Stomach (tissue), 9 donors: ENCODE data around the gene CCDC78. TPM values are rescaled to one million over a fixed set of nuclear protein-coding genes. Genes with fewer than 3 reads are reported as not detected.

Experiments used
- DNase-seq, 2 donors: peaks; one replicate each; pipeline versions ENCODE4 v3.0.0 to v3.0.0-alpha.2; 2013 to 2019
- H3K27ac ChIP-seq, 5 donors: fragments of 200-600 bp in 4 of 5; sonication (generic) in 4 of 5; one replicate each; pipeline ENCODE4 v1.5.1; 2013 to 2019; ENCODE audit warnings: mild to moderate bottlenecking in 1 of 5, moderate library complexity in 1 of 5
- H3K27me3 ChIP-seq, 3 donors: fragments of 200-600 bp; sonication (generic); one replicate each; pipeline ENCODE4 v1.5.1; 2017 to 2019; ENCODE audit warnings: mixed run types in 1 of 3
- H3K36me3 ChIP-seq, 4 donors: fragments of 200-600 bp; sonication (generic); 1 replicate in 3 of 4; 2 replicates in 1 of 4; pipeline ENCODE4 v1.5.1; 2016 to 2019
- H3K4me1 ChIP-seq, 4 donors: fragments of 200-600 bp; sonication (generic); one replicate each; pipeline ENCODE4 v1.5.1; 2016 to 2019
- H3K4me3 ChIP-seq, 4 donors: fragments of 200-600 bp; sonication (generic) in 3 of 4; one replicate each; pipeline ENCODE4 v1.5.1; 2016 to 2019; ENCODE audit warnings: mild to moderate bottlenecking in 1 of 4
- H3K9me3 ChIP-seq, 4 donors: fragments of 200-600 bp; sonication (generic); one replicate each; pipeline ENCODE4 v1.5.1; 2016 to 2019
- CTCF ChIP-seq, 7 experiments: fragments of 450-650 bp in 4 of 7; fragments of 200-600 bp in 3 of 7; sonication (generic) in 3 of 7; IDR thresholded peaks; one replicate each; pipeline ENCODE4 v1.5.1; 2016 to 2019; ENCODE audit warnings: antibody characterized with exemption in 7 of 7, control low read depth in 2 of 7, mild to moderate bottlenecking in 1 of 7
- EP300 ChIP-seq: sonication (generic); formaldehyde crosslinking; IDR thresholded peaks from one replicate; pipeline ENCODE4 v1.6.1; 2017; ENCODE audit warnings: antibody characterized with exemption
- POLR2A ChIP-seq, 4 donors: fragments of 450-650 bp; IDR thresholded peaks; one replicate each; pipeline ENCODE4 v1.6.1; 2016; ENCODE audit warnings: antibody characterized with exemption in 4 of 4, control low read depth in 2 of 4, mild to moderate bottlenecking in 1 of 4, moderate library complexity in 1 of 4
- POLR2AphosphoS5 ChIP-seq, 3 donors: sonication (generic); formaldehyde crosslinking; IDR thresholded peaks; one replicate each; pipeline ENCODE4 v1.6.1; 2016; ENCODE audit warnings: antibody characterized with exemption in 3 of 3
- WGBS, 5 donors: extraction: QIAGEN DNeasy Blood & Tissue Kit in 3 of 5; methylation state at CpG; one replicate each; pipeline versions ENCODE4 v1.1.5 to v1.1.7; 2013 to 2018; 5-methylcytosine and 5-hydroxymethylcytosine counted together
- intact Hi-C: fragments of 100-400 bp; cut with DNase I; formaldehyde crosslinking; loops from one replicate; pipeline ENCODE4 v1.15.1; 2023; ENCODE audit warnings: low total_unique reads
- polyA plus RNA-seq, 3 donors: library from polyadenylated mRNA; stranded (reverse); fragments of 200-250 nt; gene quantifications; one replicate each; pipeline ENCODE4 v1.2.3, GENCODE V29; 2013
- total RNA-seq, 5 donors: library from RNA; depleted of rRNA; stranded (reverse); fragments of >200 nt; gene quantifications; one replicate each; pipeline versions ENCODE4 v1.1.0 to v1.2.3, GENCODE V29; 2014 to 2016
- donor health status: healthy with polysubstance abuse.
- donor health status: Bipolar disorder and iron deficiency.
- donor health status: healthy.

Gene CCDC78
- total and polyA plus RNA-seq, 8 donors: 1.3 to 14.3 (median 1.5) TPM; not detected in 4

GRCh38 chr16:751152-752006, 25.1 kb upstream of the CCDC78 start:
- no peaks in the 10 kb centered on the region for H3K9me3 ChIP-seq
- peaks cover 0 to 14% (median 0%) of the 10 kb centered on the region in 4 donors for H3K4me1 ChIP-seq
- no peak overlapping the region for H3K4me3 ChIP-seq
- 30 to 60% (median 39%) methylated on average over 29 to 39 of the region's 39 CpGs for whole genome bisulfite sequencing, 5 donors
- DNase-seq: peak in 1 of 2 donors; percentile 51
- H3K36me3 ChIP-seq: no peaks in the 10 kb centered on the region
- no peak for TF ChIP-seq POLR2AphosphoS5 (IDR thresholded peaks at IDR 0.05)
- no peak for TF ChIP-seq POLR2A (IDR thresholded peaks at IDR 0.05)
- TF ChIP-seq CTCF (IDR thresholded peaks at IDR 0.05): no peak
- no peak for TF ChIP-seq EP300
- H3K27ac ChIP-seq: no peak overlapping the region
- peaks cover 0 to 47% (median 0%) of the 10 kb centered on the region in 3 donors for H3K27me3 ChIP-seq
- intact Hi-C loops: no loop called here

GRCh38 chr16:750485-750884, 24.2 kb upstream of the CCDC78 start:
- WGBS, 5 donors: 55 to 71% (median 67%) methylated on average over 9 of the region's 9 CpGs

GRCh38 chr16:749010-749409, 22.8 kb upstream of the CCDC78 start:
- Histone ChIP-seq H3K36me3 (no peaks in the 10 kb centered on the region), H3K27ac (no peak overlapping the region), H3K27me3 (peaks cover 0 to 46% (median 0%) of the 10 kb centered on the region in 3 donors), H3K9me3 (no peaks in the 10 kb centered on the region), H3K4me1 (peaks cover 0 to 14% (median 0%) of the 10 kb centered on the region in 4 donors), H3K4me3 (no peak overlapping the region)
- no peak for DNase-seq
- WGBS, 5 donors: 73 to 96% (median 88%) methylated on average over 6 of the region's 6 CpGs
- intact Hi-C loops: no loop called here
- no peak for TF ChIP-seq POLR2AphosphoS5 (IDR thresholded peaks at IDR 0.05)
- TF ChIP-seq CTCF (IDR thresholded peaks at IDR 0.05): no peak
- TF ChIP-seq POLR2A (IDR thresholded peaks at IDR 0.05): no peak
- TF ChIP-seq EP300: no peak

More at GRCh38 chr16:750485-750884, 24.2 kb upstream of the CCDC78 start:
- Histone ChIP-seq H3K4me1 (peaks cover 0 to 14% (median 0%) of the 10 kb centered on the region in 4 donors), H3K36me3 (no peaks in the 10 kb centered on the region), H3K27me3 (peaks cover 0 to 47% (median 0%) of the 10 kb centered on the region in 3 donors), H3K27ac (no peak overlapping the region), H3K4me3 (no peak overlapping the region), H3K9me3 (no peaks in the 10 kb centered on the region)
- intact Hi-C loops: no loop called here
- DNase-seq: peak in 1 of 2 donors; percentile 63
- no peak for TF ChIP-seq CTCF (IDR thresholded peaks at IDR 0.05)
- no peak for TF ChIP-seq EP300
- no peak for TF ChIP-seq POLR2AphosphoS5 (IDR thresholded peaks at IDR 0.05)
- no peak for TF ChIP-seq POLR2A (IDR thresholded peaks at IDR 0.05)

- no peak overlapping the region for H3K27ac ChIP-seq
- no peak for DNase-seq
- peaks cover 0 to 44% (median 0%) of the 10 kb centered on the region in 3 donors for H3K27me3 ChIP-seq
- intact Hi-C loops: no loop called here
- H3K9me3 ChIP-seq: no peaks in the 10 kb centered on the region
- whole genome bisulfite sequencing, 5 donors: 80 to 89% (median 81%) methylated on average over 26 to 39 of the region's 39 CpGs
- peaks cover 0 to 14% (median 0%) of the 10 kb centered on the region in 4 donors for H3K4me1 ChIP-seq
- no peak for TF ChIP-seq EP300
- TF ChIP-seq POLR2AphosphoS5 (IDR thresholded peaks at IDR 0.05): no peak
- no peak for TF ChIP-seq CTCF (IDR thresholded peaks at IDR 0.05)
- no peak for TF ChIP-seq POLR2A (IDR thresholded peaks at IDR 0.05)
- no peak overlapping the region for H3K4me3 ChIP-seq
- H3K36me3 ChIP-seq: no peaks in the 10 kb centered on the region
These were observed 21.9 kb upstream of the CCDC78 start for GRCh38 chr16:747978-748746.
